Measurements from ENCODE around the gene NFIL3. TPM values are rescaled to one million over a fixed set of nuclear protein-coding genes. Genes with fewer than 3 reads are reported as not detected.

The NFIL3 gene
- total and polyA plus RNA-seq, 2 of the 8 experiments (the other 6 are each of a cell fraction or from before 2014, with no cell fraction given): 3.4 to 13.5 TPM

GRCh38 chr9:91419222-91420191 is 4.1 kb downstream of the NFIL3 start:
- H2BK15ac ChIP-seq (ENCODE audit: low read length): no peak overlapping the region
- no peak overlapping the region for H3K9ac ChIP-seq (replicated peaks in 1 of 4; ENCODE audit: extremely low read depth in 1 of 4, low read depth in 3 of 4, low read length in 3 of 4)
- no peak overlapping the region for H3K14ac ChIP-seq (ENCODE audit: insufficient read length)
- FAIRE-seq: no peak
- no peak overlapping the region for H3K23ac ChIP-seq (ENCODE audit: insufficient read length)
- peaks cover 0 to 64% of the 10 kb centered on the region in 2 experiments; a peak in 3 of 4 replicates for H3K79me2 ChIP-seq (ENCODE audit: control insufficient read depth in 1 of 2, insufficient read depth in 2 of 2, low read length in 2 of 2)
- no peak overlapping the region for H3K18ac ChIP-seq (ENCODE audit: extremely low read depth, low read length)
- H3K27me3 ChIP-seq (replicated peaks in 1 of 4; ENCODE audit: control insufficient read depth in 3 of 4, extremely low read depth in 1 of 4, insufficient read depth in 3 of 4, low read length in 3 of 4): peaks cover 0 to 32% (median 16%) of the 10 kb centered on the region in 4 experiments; a peak in 5 of 7 replicates
- no peak overlapping the region for H4K5ac ChIP-seq (ENCODE audit: insufficient read length, low read depth, low read length)
- ChIA-PET POLR2A (ENCODE audit: partially characterized antibody) (no interaction called here), CTCF (ENCODE audit: partially characterized antibody) (interaction anchor here (0.8 to 1.1 kb wide), 2 partner anchors 10 to 14 kb away, joined by 3 to 4 read pairs; no protein-coding TSS in a partner anchor)
- H2AFZ ChIP-seq (ENCODE audit: low read length): no peak overlapping the region
- H3K27ac ChIP-seq (ENCODE audit: low read depth, low read length): no peak overlapping the region
- H3K36me3 ChIP-seq (ENCODE audit: control insufficient read depth in 2 of 4, insufficient read depth in 4 of 4, low read length in 3 of 4): no peaks in the 10 kb centered on the region
- H3K79me1 ChIP-seq (ENCODE audit: low read depth, low read length): peaks cover 5% of the 10 kb centered on the region; the same call in 1 of the 2 replicates
- H3K56ac ChIP-seq (replicated peaks; ENCODE audit: insufficient read length, low read depth, low read length): no peak overlapping the region
- peaks cover 9% of the 10 kb centered on the region for H3K23me2 ChIP-seq (ENCODE audit: low read depth, low read length)
- WGBS, 2 experiments (ENCODE audit: extremely low coverage in 1 of 2, insufficient coverage in 1 of 2, insufficient read length in 1 of 2, insufficient replicate concordance in 2 of 2, low coverage in 1 of 2, low lambda C conversion rate in 2 of 2, missing lambda C conversion rate in 1 of 2): 84% methylated on average over 10 of the region's 10 CpGs; no CpG with 5 or more reads in 1 of the 2 experiments
- H3K4me3 ChIP-seq (ENCODE audit: extremely low read depth in 1 of 4, insufficient read depth in 2 of 4, low read depth in 3 of 4, low read length in 4 of 4): no peak overlapping the region
- H2BK5ac ChIP-seq (ENCODE audit: low read depth, low read length): no peak overlapping the region
- no peak overlapping the region for H2BK12ac ChIP-seq (ENCODE audit: low read depth, low read length)
- no peak overlapping the region for H3K4ac ChIP-seq (replicated peaks; ENCODE audit: insufficient read length, low read depth, low read length)
- no peak for TF ChIP-seq CTCF (IDR thresholded peaks at IDR 0.05; ENCODE audit: control extremely low read depth in 1 of 3, insufficient read depth in 1 of 3, low read depth in 1 of 3, low read length in 3 of 3)
- peaks cover 19 to 22% of the 10 kb centered on the region in 2 experiments for H4K20me1 ChIP-seq (replicated peaks in 1 of 2; ENCODE audit: control insufficient read depth in 1 of 2, insufficient read depth in 2 of 2, low read length in 2 of 2)
- no peak overlapping the region for H4K8ac ChIP-seq (ENCODE audit: extremely low read depth, insufficient read depth, low read length)
- no peak overlapping the region; a peak in 1 of 4 replicates for H3K4me2 ChIP-seq (ENCODE audit: insufficient read depth in 1 of 2, low read depth in 2 of 2, low read length in 2 of 2)
- H3K9me3 ChIP-seq (ENCODE audit: insufficient read depth in 2 of 2, low read depth in 1 of 2, low read length in 1 of 2): no peaks in the 10 kb centered on the region
- DNase-seq (ENCODE audit: low read depth in 1 of 2, low spot score in 2 of 2): no peak
- no peak overlapping the region for H2AK5ac ChIP-seq (ENCODE audit: low read depth, low read length)
- H2BK20ac ChIP-seq (ENCODE audit: low read length): no peak overlapping the region
- H4K91ac ChIP-seq (replicated peaks; ENCODE audit: insufficient read length, low read length): no peak overlapping the region
- no peak overlapping the region for H2BK120ac ChIP-seq (replicated peaks; ENCODE audit: low read depth, low read length)
- H3K4me1 ChIP-seq (replicated peaks in 1 of 4; ENCODE audit: control insufficient read depth in 3 of 4, insufficient read depth in 4 of 4, low read length in 3 of 4): peaks cover 2 to 6% (median 3%) of the 10 kb centered on the region in 4 experiments; a peak in 4 of 7 replicates

Data from H1 (cell line).